GM23248 (cell line): ENCODE data around the gene MYADML2.

ENCODE experiments used
- EZH2 ChIP-seq: fragments of 200-600 bp; sonication (generic); IDR thresholded peaks from 2 replicates; pipeline ENCODE4 v1.6.1; 2018; ENCODE audit warnings: antibody characterized with exemption, mild to moderate bottlenecking; ENCODE audit not compliant: insufficient read depth, poor library complexity, severe bottlenecking
- EZH2phosphoT487 ChIP-seq: fragments of 200-600 bp; sonication (generic); IDR thresholded peaks from 2 replicates; pipeline ENCODE4 v1.6.1; 2018; ENCODE audit warnings: antibody characterized with exemption, moderate library complexity, mild to moderate bottlenecking, low read depth; ENCODE audit not compliant: insufficient read depth

- TF ChIP-seq EZH2: no peak
- TF ChIP-seq EZH2phosphoT487: no peak
These were observed 33.8 kb upstream of the MYADML2 start for GRCh38 chr17:81980707-81981343.
